Peyer's patch (tissue), 4 donors: ENCODE results near the gene KHK.

Experiments used
- POLR2A ChIP-seq, 2 donors: fragments of 450-650 bp; IDR thresholded peaks; one replicate each; pipeline ENCODE4 v1.5.1; 2017; ENCODE audit warnings: antibody characterized with exemption in 2 of 2, mild to moderate bottlenecking in 2 of 2, moderate library complexity in 2 of 2
- TF ChIP-seq, protein P1 (sequence below), 6 experiments: fragments of 450-650 bp in 4 of 6; fragments of 200-600 bp in 2 of 6; sonication (generic) in 1 of 6; IDR thresholded peaks; one replicate each; pipeline ENCODE4 v1.5.1; 2017 to 2019; ENCODE audit warnings: antibody characterized with exemption in 6 of 6, mild to moderate bottlenecking in 3 of 6, moderate library complexity in 1 of 6

DNA sequence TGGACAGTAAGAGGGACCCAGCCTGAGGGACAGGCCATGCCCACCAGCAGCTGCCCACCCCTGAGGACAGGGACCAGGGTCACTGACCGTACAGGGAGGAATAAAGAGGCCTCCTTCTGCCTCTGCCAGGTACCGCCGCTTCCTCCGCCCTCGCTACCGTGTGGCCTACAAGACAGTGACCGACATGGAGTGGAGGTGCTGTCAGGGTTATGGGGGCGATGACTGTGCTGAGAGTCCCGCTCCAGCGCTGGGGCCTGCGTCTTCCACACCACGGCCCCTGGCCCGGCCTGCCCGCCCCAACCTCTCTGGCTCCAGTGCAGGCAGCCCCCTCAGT lies 6.0 kb upstream of the KHK start:
- TF ChIP-seq, protein P1, sequence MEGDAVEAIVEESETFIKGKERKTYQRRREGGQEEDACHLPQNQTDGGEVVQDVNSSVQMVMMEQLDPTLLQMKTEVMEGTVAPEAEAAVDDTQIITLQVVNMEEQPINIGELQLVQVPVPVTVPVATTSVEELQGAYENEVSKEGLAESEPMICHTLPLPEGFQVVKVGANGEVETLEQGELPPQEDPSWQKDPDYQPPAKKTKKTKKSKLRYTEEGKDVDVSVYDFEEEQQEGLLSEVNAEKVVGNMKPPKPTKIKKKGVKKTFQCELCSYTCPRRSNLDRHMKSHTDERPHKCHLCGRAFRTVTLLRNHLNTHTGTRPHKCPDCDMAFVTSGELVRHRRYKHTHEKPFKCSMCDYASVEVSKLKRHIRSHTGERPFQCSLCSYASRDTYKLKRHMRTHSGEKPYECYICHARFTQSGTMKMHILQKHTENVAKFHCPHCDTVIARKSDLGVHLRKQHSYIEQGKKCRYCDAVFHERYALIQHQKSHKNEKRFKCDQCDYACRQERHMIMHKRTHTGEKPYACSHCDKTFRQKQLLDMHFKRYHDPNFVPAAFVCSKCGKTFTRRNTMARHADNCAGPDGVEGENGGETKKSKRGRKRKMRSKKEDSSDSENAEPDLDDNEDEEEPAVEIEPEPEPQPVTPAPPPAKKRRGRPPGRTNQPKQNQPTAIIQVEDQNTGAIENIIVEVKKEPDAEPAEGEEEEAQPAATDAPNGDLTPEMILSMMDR (IDR thresholded peaks at IDR 0.05), result no peak
- no peak for TF ChIP-seq POLR2A (IDR thresholded peaks at IDR 0.05)
